ENCODE measurements around the gene ANKRD42. TPM values are rescaled to one million over a fixed set of nuclear protein-coding genes. Genes with fewer than 3 reads are reported as not detected.
A peak's percentile ranks its signal among the peaks of the same experiment; 100 is the strongest.

ANKRD42 gene
- total and polyA plus RNA-seq, 9 of the 15 experiments (the other 6 are each of a cell fraction or from before 2014, with no cell fraction given) = 2.8 to 9.1 (median 6.1) TPM

DNA sequence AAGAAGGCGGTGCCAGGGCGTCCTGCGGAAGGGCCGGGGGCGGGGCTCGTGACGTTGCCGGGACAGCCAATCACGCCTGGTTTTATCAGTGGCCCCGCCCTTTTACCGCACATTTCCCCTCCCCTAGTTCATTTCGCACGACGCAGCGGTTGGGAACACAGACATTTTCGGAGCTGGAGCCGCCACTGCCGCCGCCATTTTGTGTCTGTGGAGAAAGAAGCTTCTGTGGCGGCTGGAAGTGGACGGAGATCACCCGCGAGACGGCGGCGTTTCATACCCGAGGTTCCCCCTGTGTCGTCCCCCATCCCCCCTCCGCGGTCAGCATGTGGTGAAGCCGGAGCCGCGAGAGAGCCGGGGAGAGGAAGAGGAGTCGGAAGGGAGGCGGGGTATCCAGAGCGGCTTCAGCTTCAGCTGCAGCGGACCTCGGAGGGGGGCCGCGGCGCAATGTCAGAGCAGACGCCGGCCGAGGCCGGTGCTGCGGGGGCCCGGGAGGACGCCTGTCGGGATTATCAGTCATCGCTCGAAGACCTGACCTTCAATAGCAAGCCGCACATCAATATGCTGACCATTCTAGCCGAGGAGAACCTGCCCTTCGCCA, 36.4 kb upstream of the ANKRD42 start, which contains the start of gene PCF11 (continued):
- TF ChIP-seq PPARD (CRISPR knock-in tag; IDR thresholded peaks at IDR 0.05) = no peak
- TF ChIP-seq HSF4 (CRISPR knock-in tag; IDR thresholded peaks at IDR 0.05; ENCODE audit: borderline replicate concordance) = no peak
- TF ChIP-seq, protein P1, sequence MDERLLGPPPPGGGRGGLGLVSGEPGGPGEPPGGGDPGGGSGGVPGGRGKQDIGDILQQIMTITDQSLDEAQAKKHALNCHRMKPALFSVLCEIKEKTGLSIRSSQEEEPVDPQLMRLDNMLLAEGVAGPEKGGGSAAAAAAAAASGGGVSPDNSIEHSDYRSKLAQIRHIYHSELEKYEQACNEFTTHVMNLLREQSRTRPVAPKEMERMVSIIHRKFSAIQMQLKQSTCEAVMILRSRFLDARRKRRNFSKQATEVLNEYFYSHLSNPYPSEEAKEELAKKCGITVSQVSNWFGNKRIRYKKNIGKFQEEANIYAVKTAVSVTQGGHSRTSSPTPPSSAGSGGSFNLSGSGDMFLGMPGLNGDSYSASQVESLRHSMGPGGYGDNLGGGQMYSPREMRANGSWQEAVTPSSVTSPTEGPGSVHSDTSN (CRISPR knock-in tag; IDR thresholded peaks at IDR 0.05; ENCODE audit: low read depth) = no peak
- TF ChIP-seq, protein P1 (tag; conservative IDR thresholded peaks at IDR 0.05; ENCODE audit: low read depth) = no peak
- TF ChIP-seq, protein P2, sequence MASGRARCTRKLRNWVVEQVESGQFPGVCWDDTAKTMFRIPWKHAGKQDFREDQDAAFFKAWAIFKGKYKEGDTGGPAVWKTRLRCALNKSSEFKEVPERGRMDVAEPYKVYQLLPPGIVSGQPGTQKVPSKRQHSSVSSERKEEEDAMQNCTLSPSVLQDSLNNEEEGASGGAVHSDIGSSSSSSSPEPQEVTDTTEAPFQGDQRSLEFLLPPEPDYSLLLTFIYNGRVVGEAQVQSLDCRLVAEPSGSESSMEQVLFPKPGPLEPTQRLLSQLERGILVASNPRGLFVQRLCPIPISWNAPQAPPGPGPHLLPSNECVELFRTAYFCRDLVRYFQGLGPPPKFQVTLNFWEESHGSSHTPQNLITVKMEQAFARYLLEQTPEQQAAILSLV (tag; IDR thresholded peaks at IDR 0.05) = 0 out of 2 replicates have a peak, but pooled peaks have one; percentile 57
- 0 out of 2 replicates have a peak, but pooled peaks have one; percentile 7 for TF ChIP-seq ARID2 (IDR thresholded peaks at IDR 0.05)
- no peak for TF ChIP-seq SRSF9 (IDR thresholded peaks at IDR 0.05; ENCODE audit: borderline replicate concordance, low read depth, low read length)
- TF ChIP-seq CC2D1A (IDR thresholded peaks at IDR 0.05) = no peak
- no peak for TF ChIP-seq ZNF780A (CRISPR knock-in tag; IDR thresholded peaks at IDR 0.05)
- no peak for TF ChIP-seq ZC3H4 (CRISPR knock-in tag; IDR thresholded peaks at IDR 0.05; ENCODE audit: borderline replicate concordance)
- TF ChIP-seq RBM34 (IDR thresholded peaks at IDR 0.05; ENCODE audit: borderline replicate concordance, insufficient read depth, low read length) = no peak
- TF ChIP-seq, protein P3, sequence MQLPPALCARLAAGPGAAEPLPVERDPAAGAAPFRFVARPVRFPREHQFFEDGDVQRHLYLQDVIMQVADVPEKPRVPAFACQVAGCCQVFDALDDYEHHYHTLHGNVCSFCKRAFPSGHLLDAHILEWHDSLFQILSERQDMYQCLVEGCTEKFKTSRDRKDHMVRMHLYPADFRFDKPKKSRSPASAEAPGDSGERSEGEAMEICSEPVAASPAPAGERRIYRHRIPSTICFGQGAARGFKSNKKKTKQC (CRISPR knock-in tag; IDR thresholded peaks at IDR 0.05) = 0 out of 2 replicates have a peak, but pooled peaks have one; percentile 24
- no peak for TF ChIP-seq HNRNPH1 (optimal IDR thresholded peaks at IDR 0.05; ENCODE audit: low read depth, low read length)
- TF ChIP-seq, protein P4, sequence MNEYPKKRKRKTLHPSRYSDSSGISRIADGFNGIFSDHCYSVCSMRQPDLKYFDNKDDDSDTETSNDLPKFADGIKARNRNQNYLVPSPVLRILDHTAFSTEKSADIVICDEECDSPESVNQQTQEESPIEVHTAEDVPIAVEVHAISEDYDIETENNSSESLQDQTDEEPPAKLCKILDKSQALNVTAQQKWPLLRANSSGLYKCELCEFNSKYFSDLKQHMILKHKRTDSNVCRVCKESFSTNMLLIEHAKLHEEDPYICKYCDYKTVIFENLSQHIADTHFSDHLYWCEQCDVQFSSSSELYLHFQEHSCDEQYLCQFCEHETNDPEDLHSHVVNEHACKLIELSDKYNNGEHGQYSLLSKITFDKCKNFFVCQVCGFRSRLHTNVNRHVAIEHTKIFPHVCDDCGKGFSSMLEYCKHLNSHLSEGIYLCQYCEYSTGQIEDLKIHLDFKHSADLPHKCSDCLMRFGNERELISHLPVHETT (CRISPR knock-in tag; conservative IDR thresholded peaks at IDR 0.05 in 1 of 2, IDR thresholded peaks at IDR 0.05 in 1 of 2) = no peak; a peak in 1 of 4 replicates
- no peak for TF ChIP-seq BRF1 (IDR thresholded peaks at IDR 0.05; ENCODE audit: borderline replicate concordance, extremely low read depth, insufficient read length)
- no peak for TF ChIP-seq EZH2 (IDR thresholded peaks at IDR 0.05; ENCODE audit: borderline replicate concordance, low read depth, low read length)
- TF ChIP-seq KAT8 (IDR thresholded peaks at IDR 0.05; ENCODE audit: low read depth) = peak; percentile 96
- no peak for TF ChIP-seq MCM2 (IDR thresholded peaks at IDR 0.05; ENCODE audit: low read depth)
- TF ChIP-seq, protein P5, sequence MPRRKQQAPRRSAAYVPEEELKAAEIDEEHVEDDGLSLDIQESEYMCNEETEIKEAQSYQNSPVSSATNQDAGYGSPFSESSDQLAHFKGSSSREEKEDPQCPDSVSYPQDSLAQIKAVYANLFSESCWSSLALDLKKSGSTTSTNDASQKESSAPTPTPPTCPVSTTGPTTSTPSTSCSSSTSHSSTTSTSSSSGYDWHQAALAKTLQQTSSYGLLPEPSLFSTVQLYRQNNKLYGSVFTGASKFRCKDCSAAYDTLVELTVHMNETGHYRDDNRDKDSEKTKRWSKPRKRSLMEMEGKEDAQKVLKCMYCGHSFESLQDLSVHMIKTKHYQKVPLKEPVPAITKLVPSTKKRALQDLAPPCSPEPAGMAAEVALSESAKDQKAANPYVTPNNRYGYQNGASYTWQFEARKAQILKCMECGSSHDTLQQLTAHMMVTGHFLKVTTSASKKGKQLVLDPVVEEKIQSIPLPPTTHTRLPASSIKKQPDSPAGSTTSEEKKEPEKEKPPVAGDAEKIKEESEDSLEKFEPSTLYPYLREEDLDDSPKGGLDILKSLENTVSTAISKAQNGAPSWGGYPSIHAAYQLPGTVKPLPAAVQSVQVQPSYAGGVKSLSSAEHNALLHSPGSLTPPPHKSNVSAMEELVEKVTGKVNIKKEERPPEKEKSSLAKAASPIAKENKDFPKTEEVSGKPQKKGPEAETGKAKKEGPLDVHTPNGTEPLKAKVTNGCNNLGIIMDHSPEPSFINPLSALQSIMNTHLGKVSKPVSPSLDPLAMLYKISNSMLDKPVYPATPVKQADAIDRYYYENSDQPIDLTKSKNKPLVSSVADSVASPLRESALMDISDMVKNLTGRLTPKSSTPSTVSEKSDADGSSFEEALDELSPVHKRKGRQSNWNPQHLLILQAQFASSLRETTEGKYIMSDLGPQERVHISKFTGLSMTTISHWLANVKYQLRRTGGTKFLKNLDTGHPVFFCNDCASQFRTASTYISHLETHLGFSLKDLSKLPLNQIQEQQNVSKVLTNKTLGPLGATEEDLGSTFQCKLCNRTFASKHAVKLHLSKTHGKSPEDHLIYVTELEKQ (CRISPR knock-in tag; IDR thresholded peaks at IDR 0.05) = no peak
